Skin epidermis (tissue), 12 donors: Measurements from ENCODE around the gene INTS6L.

Experiments
- H3K27ac ChIP-seq, 21 experiments: fragments of 200-600 bp; sonication (generic) in 11 of 21; one replicate each; pipeline ENCODE4 v1.5.0; 2020; ENCODE audit warnings: mild to moderate bottlenecking in 3 of 21, inconsistent platforms in 2 of 21, moderate library complexity in 2 of 21
- H3K4me3 ChIP-seq, 7 experiments: fragments of 200-600 bp; sonication (generic) in 2 of 7; one replicate each; pipeline ENCODE4 v1.5.0; 2020; ENCODE audit warnings: inconsistent platforms in 2 of 7, mild to moderate bottlenecking in 2 of 7, moderate library complexity in 1 of 7

The INTS6L gene

GRCh38 chrX:135522132-135522530 is 1.7 kb downstream of the INTS6L start:
- Histone ChIP-seq H3K27ac (peak overlapping the region in 20 of 21 experiments; percentile 26 to 96 (median 75)), H3K4me3 (peak overlapping the region; percentile 30 to 70 (median 41))

- H3K27ac ChIP-seq, result peak overlapping the region in 7 of 21 experiments; percentile 26 to 83 (median 79)
- no peak overlapping the region for H3K4me3 ChIP-seq
These were observed 2.6 kb downstream of the INTS6L start for GRCh38 chrX:135522878-135523693.

DNA sequence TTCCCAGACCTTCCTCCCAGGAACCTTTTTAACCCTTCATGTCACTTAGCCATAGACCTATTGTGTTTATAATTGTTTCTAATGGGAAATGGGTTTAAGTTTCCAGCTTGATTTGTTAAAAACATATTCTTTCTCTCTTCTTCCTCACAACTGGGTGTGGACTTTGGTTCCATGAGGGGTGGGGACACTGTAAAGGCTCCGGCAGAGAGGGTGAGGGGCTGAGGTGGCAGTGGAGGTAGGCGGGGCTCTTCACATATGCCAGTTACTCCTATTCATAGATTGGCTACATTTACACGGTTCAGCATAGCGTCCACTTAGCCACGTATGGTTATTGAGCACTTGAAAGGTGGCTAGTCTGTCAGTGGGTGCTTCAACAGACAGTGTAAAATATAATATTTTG is 7.8 kb downstream of the INTS6L start:
- Histone ChIP-seq H3K4me3 (no peak overlapping the region), H3K27ac (no peak overlapping the region)

DNA sequence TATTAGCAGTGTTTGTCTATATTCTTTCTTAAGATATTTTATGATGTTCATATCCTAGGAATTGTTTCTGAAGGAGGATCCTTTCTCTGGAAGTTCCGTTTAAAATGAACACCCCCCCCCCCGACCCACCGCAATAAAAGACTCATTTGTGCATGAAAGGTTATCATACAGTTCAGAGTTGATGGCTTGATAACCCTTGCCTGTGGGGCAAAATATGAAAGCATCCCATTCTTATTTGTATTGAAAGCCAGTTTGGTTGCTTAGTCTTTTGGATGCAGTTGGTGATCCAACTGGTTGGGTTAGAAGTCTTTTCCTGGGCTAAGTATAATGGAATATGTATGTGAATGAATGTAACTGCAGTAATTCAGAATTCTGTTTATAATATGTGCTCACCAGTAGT is 8.3 kb downstream of the INTS6L start:
- no peak overlapping the region for H3K4me3 ChIP-seq
- H3K27ac ChIP-seq, result no peak overlapping the region

- Histone ChIP-seq H3K4me3 (no peak overlapping the region), H3K27ac (no peak overlapping the region)
These were observed 9.6 kb downstream of the INTS6L start for GRCh38 chrX:135530097-135530496.

GRCh38 chrX:135531813-135532212 is 11.4 kb downstream of the INTS6L start:
- H3K27ac ChIP-seq, result no peak overlapping the region
- no peak overlapping the region for H3K4me3 ChIP-seq

- Histone ChIP-seq H3K4me3 (no peak overlapping the region), H3K27ac (peak overlapping the region in 2 of 21 experiments; percentile 12 to 29)
These were observed 14.8 kb downstream of the INTS6L start for GRCh38 chrX:135535077-135535940.

- Histone ChIP-seq H3K27ac (peak overlapping the region in 1 of 21 experiments; percentile 8), H3K4me3 (no peak overlapping the region)
These were observed 16.4 kb downstream of the INTS6L start for GRCh38 chrX:135536877-135537276.

DNA sequence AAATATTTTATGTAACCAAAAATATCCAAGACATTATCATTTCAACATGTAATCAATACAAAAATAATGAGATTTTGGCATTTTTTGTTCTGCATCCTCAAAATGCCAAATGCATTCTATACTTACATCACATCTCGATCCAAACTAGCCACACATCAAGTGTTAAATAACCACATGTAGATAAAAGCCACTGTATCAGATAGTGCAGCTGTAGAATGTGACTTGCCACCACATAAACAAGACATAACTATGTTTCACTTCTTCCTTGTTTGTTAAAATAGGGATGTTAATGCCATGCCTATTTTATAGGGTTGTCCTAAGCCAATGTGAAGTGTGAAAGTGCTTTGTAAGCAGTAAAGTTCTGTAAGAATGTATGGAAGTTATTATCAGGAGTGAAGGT is 20.9 kb downstream of the INTS6L start:
- no peak overlapping the region for H3K4me3 ChIP-seq
- no peak overlapping the region for H3K27ac ChIP-seq

GRCh38 chrX:135543172-135543571 is 22.7 kb downstream of the INTS6L start:
- Histone ChIP-seq H3K27ac (no peak overlapping the region), H3K4me3 (no peak overlapping the region)

DNA sequence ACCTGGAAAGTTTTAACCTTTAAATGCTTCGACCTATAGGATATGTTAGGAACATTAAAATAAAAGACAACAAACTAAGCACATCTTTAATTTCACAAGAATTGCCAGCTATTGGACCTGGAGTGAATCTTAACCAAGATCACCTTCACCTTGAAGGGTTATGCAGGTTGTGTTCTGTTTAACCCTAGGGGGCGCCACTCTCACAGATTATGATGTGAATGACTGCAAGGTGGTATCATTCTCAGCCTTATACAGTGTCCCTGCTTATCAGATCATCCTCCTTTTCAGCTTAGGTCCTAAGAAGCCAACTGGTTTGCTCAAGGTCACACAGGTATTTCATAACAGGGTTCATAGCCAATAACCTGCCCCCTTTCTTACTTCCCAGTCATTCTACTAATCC is 23.5 kb downstream of the INTS6L start:
- Histone ChIP-seq H3K27ac (no peak overlapping the region), H3K4me3 (no peak overlapping the region)

GRCh38 chrX:135544338-135544948 is 24.0 kb downstream of the INTS6L start:
- H3K27ac ChIP-seq, result no peak overlapping the region
- no peak overlapping the region for H3K4me3 ChIP-seq

DNA sequence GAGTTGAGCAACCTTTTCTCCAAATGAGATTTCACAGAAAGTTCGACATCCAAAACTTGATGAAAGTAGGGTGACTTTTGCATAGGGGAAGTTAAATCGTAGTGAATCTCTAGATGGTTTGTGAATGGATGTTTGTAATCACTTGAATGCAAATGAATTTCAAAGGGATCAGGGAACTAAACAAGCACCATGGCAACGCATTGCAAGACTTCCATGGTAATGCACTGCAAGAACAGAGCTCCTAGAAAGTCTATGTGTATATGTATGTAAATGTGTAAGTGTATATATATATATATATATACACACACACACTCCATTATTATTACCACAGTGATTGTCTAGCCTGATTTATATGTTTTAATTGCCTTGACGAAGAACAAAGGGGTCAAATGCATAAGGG is 27.3 kb downstream of the INTS6L start:
- Histone ChIP-seq H3K27ac (no peak overlapping the region), H3K4me3 (no peak overlapping the region)

GRCh38 chrX:135549519-135549918 is 29.1 kb downstream of the INTS6L start:
- H3K4me3 ChIP-seq, result no peak overlapping the region
- no peak overlapping the region for H3K27ac ChIP-seq

GRCh38 chrX:135556055-135556454 is 35.6 kb downstream of the INTS6L start:
- Histone ChIP-seq H3K27ac (no peak overlapping the region), H3K4me3 (no peak overlapping the region)

GRCh38 chrX:135557344-135557743 is 36.9 kb downstream of the INTS6L start:
- no peak overlapping the region for H3K4me3 ChIP-seq
- no peak overlapping the region for H3K27ac ChIP-seq

GRCh38 chrX:135572436-135572835 is 52.0 kb downstream of the INTS6L start:
- no peak overlapping the region for H3K27ac ChIP-seq

DNA sequence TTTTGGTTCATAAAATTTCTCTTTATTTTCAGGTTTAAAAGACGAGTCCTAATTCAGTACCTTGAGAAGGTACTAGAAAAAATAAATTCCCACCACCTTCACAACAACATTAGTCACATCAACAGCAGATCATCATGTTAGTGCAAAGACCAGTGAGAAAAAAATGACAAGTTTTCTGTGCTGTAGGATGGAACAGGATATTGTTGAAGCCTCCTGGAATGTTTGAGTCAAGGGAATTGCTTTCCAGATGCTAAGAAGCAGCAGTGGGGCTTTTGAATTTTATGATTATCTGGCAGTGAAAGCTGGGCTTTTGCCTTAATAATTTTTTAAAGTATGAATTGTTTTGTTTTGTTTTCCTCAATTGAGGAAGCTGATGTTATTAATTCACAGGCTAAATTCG is 61.0 kb downstream of the INTS6L start:
- H3K4me3 ChIP-seq, result no peak overlapping the region
- no peak overlapping the region for H3K27ac ChIP-seq

More at GRCh38 chrX:135572436-135572835, 52.0 kb downstream of the INTS6L start:
- no peak overlapping the region for H3K4me3 ChIP-seq

DNA sequence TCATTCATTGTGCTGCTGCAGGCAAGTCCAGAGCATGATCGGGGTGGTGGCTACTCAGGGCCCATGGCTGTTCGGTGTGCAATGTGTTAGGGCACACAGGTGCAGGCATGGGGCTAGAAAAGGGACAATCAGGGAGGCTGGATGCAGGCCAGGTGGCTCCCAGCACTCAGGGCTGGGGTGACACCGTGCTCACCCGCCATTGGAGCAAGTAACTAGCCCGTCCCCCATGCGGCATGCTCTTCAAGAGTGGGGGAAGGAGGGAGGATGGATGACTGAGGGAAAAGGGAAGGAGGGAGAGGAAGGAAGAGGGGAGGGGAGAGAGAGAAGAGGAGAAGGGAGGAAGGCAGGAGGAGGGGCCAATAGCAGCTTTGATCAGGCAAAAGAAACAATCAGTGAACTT is 64.7 kb downstream of the INTS6L start:
- Histone ChIP-seq H3K4me3 (no peak overlapping the region), H3K27ac (no peak overlapping the region)

- no peak overlapping the region for H3K27ac ChIP-seq
- H3K4me3 ChIP-seq, result no peak overlapping the region
These were observed 71.4 kb downstream of the INTS6L start for GRCh38 chrX:135591871-135592270.
